LNCAP (cell line): ENCODE data around the gene C3orf70.

Experiments
- TF ChIP-seq, protein P1 (sequence below): fragments of 450-650 bp; IDR thresholded peaks from 2 replicates; pipeline ENCODE4 v1.5.1; 2017; ENCODE audit warnings: mild to moderate bottlenecking

Gene C3orf70

DNA sequence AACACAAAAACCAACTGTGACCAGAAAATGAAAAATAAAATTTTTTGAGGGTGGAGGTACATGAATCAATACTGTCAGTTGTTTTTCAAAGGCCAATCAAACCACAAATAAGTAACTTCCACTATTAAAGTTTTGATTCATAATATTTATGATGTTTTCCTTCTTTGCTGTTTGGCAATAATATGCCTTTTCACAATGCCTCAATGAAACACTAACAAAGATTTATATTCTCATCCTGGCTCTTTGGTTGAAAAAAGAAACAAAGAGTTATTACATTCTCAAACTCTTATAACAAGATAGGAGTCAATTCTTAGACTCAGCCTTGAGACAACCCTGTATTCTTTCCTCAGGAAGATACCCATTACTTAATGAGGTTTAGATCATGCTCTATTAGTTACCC, 63.1 kb downstream of the C3orf70 start:
- TF ChIP-seq, protein P1, sequence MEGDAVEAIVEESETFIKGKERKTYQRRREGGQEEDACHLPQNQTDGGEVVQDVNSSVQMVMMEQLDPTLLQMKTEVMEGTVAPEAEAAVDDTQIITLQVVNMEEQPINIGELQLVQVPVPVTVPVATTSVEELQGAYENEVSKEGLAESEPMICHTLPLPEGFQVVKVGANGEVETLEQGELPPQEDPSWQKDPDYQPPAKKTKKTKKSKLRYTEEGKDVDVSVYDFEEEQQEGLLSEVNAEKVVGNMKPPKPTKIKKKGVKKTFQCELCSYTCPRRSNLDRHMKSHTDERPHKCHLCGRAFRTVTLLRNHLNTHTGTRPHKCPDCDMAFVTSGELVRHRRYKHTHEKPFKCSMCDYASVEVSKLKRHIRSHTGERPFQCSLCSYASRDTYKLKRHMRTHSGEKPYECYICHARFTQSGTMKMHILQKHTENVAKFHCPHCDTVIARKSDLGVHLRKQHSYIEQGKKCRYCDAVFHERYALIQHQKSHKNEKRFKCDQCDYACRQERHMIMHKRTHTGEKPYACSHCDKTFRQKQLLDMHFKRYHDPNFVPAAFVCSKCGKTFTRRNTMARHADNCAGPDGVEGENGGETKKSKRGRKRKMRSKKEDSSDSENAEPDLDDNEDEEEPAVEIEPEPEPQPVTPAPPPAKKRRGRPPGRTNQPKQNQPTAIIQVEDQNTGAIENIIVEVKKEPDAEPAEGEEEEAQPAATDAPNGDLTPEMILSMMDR = no peak

DNA sequence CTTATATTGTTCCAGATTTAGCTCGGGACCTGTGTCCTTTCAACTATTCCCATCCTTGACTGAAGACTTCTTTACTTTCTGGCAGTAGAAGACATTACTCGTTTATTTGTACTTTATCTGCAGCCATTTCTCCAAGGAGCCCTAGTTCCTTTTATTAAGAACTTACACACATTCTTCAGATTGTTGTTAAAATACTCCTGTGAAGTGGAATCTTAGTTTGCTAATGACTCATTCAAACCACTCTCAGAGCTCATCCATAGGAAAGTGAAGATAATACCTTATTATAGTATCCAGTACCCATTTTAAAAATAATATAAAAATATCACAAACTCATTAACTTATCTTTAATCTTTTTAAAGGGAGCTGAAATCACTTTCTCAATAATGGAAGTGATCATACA, 63.5 kb downstream of the C3orf70 start:
- TF ChIP-seq, protein P1 = no peak

DNA sequence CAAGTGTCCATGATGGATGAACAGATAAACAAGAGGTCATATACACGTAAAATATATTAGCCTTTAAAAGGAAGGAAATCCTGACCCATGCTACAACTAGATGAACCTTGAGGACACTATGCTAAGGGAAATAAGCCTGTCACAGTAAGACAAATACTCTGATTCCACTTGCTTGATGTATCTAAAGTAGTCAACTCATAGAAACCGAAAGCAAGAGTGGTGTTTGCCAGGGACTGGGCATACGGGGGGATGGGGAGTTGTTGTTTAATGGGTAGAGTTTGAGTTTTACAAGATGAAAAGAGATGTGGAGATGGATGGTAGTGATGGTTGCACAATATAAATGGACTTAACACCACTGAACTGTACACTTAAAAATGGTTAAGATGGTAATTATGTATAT, 65.4 kb downstream of the C3orf70 start:
- TF ChIP-seq, protein P1 = no peak

DNA sequence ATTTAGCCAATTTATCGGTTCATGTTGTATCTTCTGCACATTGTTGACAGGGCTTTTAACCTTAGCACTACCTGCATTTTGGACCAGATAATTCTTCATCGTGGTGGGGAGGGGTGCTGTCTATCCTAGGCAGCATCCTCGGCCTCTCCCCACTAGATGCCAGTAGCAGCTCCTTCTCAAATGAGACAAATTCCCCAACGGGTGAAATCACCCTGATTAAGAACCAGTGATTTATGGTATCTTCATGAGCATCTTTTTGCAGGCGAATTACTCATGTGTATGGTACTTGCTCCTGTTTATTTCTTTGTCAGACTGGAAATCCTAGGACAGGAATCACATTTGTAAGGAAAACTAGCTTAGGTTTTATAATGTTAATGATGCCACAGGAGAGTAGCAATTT, 68.0 kb downstream of the C3orf70 start:
- TF ChIP-seq, protein P1 = no peak

DNA sequence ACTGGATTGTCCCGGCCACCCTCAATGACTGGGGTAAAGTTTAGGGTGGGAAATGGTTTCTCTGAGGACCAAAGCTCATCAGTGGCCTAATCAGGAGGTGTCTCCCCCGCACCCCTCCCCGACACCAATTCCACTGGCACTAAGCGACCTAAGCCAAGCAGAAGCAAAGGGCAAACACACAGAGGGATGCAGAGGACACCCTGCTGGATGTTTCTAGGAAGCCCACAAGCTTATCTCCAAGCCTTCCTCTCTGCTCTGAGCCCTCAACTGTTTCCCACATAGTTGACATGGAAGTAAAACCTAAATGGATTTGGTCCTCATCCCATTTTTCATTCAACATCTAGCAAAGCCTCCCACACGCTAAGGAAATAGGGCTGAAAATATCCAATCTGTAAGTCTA, 68.5 kb downstream of the C3orf70 start:
- TF ChIP-seq, protein P1 = no peak

DNA sequence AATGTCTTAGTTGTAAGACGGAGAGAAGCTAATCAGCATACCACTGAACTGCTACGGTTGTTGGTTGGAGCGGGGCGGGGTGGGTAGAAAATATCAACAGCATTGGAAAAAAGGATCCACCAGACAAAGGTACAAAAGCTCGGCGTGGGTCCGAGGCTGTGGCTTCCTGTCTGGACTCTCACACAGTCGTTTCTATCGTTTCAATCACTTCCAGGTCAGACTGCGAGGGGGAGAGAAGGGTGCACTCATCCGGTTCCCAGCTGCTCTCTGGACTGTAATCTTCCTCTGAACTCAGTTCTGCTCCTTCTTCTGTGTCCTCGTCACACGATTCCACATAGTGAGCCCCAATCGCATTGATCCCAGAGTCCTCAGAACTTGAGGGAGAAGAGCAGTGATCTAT, 70.0 kb downstream of the C3orf70 start:
- TF ChIP-seq, protein P1 = no peak

DNA sequence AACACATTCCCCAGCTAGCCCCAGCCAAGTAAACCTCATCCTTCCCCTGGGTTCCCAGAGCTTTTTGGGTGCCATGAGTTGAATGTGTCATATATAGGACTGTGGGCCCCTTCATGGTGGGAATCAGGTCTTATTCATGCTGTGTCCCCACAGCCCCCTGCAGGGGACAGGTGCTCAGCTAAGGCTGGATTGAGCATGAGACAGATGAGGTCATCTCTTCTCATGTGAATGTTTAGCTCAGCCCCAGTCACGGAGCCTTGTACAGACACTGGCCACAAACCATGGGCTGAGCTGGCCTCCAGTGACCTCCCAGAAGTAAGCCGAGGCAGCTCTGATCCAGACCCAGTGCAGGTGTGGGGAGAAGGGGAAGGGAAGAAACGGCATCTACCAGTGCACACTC, 70.7 kb downstream of the C3orf70 start:
- TF ChIP-seq, protein P1 = no peak

DNA sequence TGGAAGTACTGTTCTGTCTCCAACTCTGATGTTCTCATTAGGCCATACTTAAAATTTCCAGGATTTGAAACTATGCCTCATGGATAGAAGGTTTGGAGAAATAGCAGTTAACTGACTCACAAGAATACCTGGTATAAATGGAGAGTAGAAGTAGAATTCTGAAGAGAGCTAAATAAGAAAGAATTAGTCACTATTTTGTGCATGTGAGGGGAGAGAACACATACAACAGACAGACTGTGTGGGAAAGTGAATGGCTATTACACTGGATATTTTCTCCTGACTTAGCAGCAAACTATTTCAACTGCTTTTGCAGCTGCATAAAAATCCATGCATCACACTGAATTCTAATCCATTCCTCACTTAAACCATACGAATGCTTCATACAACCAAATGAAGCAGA, 71.3 kb downstream of the C3orf70 start:
- TF ChIP-seq, protein P1 = no peak
